GM20000 (cell line): ENCODE results near the gene ITGA1.

ENCODE experiments used
- DNase-seq: peaks from one replicate; pipeline ENCODE4 v3.0.0; 2012; ENCODE audit warnings: low spot score
- TF ChIP-seq, protein P1 (sequence below): IDR thresholded peaks from 2 replicates; pipeline ENCODE4 v1.5.1; 2012; ENCODE audit warnings: mild to moderate bottlenecking, control low read depth; ENCODE audit errors: extremely low read depth, missing control alignments

Gene ITGA1

GRCh38 chr5:52772668-52773067 lies 15.0 kb upstream of the ITGA1 start:
- TF ChIP-seq, protein P1, sequence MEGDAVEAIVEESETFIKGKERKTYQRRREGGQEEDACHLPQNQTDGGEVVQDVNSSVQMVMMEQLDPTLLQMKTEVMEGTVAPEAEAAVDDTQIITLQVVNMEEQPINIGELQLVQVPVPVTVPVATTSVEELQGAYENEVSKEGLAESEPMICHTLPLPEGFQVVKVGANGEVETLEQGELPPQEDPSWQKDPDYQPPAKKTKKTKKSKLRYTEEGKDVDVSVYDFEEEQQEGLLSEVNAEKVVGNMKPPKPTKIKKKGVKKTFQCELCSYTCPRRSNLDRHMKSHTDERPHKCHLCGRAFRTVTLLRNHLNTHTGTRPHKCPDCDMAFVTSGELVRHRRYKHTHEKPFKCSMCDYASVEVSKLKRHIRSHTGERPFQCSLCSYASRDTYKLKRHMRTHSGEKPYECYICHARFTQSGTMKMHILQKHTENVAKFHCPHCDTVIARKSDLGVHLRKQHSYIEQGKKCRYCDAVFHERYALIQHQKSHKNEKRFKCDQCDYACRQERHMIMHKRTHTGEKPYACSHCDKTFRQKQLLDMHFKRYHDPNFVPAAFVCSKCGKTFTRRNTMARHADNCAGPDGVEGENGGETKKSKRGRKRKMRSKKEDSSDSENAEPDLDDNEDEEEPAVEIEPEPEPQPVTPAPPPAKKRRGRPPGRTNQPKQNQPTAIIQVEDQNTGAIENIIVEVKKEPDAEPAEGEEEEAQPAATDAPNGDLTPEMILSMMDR = no peak
- DNase-seq = no peak

DNA sequence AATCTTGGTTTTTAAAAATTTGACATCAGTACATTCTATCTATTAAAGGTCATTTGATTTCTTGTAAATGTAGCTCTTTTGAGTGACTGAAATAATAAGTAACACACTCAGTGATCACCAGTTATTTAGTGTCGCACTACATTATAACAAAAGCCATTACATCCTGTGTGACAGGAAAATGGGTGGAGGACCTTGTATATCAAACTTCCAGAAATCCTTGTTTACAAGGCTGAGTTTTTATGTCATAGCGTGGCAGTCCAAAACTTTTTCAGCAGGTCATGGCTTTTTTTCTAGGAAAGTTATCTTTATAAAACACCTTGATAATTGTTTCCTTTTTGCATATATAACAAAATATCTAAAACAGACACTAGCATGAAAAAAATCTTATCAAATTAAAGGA lies 14.4 kb upstream of the ITGA1 start:
- DNase-seq = no peak
- TF ChIP-seq, protein P1 = no peak

GRCh38 chr5:52774005-52774410 lies 13.7 kb upstream of the ITGA1 start:
- no peak for DNase-seq
- TF ChIP-seq, protein P1 = no peak

GRCh38 chr5:52776116-52776515 lies 11.6 kb upstream of the ITGA1 start:
- no peak for DNase-seq
- TF ChIP-seq, protein P1 = no peak

- TF ChIP-seq, protein P1 = no peak
- DNase-seq = no peak
These were observed 10.5 kb upstream of the ITGA1 start for GRCh38 chr5:52777186-52777585.

- DNase-seq = no peak
- TF ChIP-seq, protein P1 = no peak
These were observed 8.9 kb upstream of the ITGA1 start for GRCh38 chr5:52778781-52779180.

- TF ChIP-seq, protein P1 = no peak
- DNase-seq = no peak
These were observed 8.5 kb upstream of the ITGA1 start for GRCh38 chr5:52779213-52779612.
